Gastrocnemius medialis (tissue), 4 donors: ENCODE data around the gene VPS37D. TPM values are rescaled to one million over a fixed set of nuclear protein-coding genes. Genes with fewer than 3 reads are reported as not detected.
A peak's percentile ranks its signal among the peaks of the same experiment; 100 is the strongest.

Experiments used
- ATAC-seq, 2 donors: fragments of 150-250 bp; one replicate each; pipeline ENCODE4 v1.9.1; 2016
- DNase-seq, 2 donors: peaks; one replicate each; pipeline ENCODE4 v3.0.0-alpha.2; 2019
- H3K27ac ChIP-seq, 4 donors: fragments of 200-600 bp; sonication (generic); 1 replicate in 1 of 4; 2 replicates in 3 of 4; pipeline ENCODE4 v1.5.1; 2016 to 2018; ENCODE audit warnings: mild to moderate bottlenecking in 2 of 4, moderate library complexity in 1 of 4
- H3K27me3 ChIP-seq, 3 donors: fragments of 200-600 bp; sonication (generic) in 2 of 3; 1 replicate in 1 of 3; 2 replicates in 2 of 3; pipeline versions ENCODE4 v1.5.1 to v1.6.0; 2016 to 2019; ENCODE audit warnings: mild to moderate bottlenecking in 1 of 3, moderate library complexity in 1 of 3
- H3K36me3 ChIP-seq, 2 donors: fragments of 200-600 bp; sonication (generic) in 1 of 2; one replicate each; pipeline ENCODE4 v1.5.1; 2017 to 2018
- H3K4me1 ChIP-seq, 2 donors: fragments of 200-600 bp; sonication (generic) in 1 of 2; one replicate each; pipeline ENCODE4 v1.5.1; 2016 to 2017; ENCODE audit warnings: mild to moderate bottlenecking in 2 of 2
- H3K4me3 ChIP-seq, 4 donors: fragments of 200-600 bp; sonication (generic) in 3 of 4; 1 replicate in 1 of 4; 2 replicates in 3 of 4; pipeline ENCODE4 v1.5.1; 2016 to 2019; ENCODE audit warnings: mild to moderate bottlenecking in 2 of 4
- H3K9me3 ChIP-seq, 3 donors: fragments of 200-600 bp; sonication (generic) in 2 of 3; 1 replicate in 1 of 3; 2 replicates in 2 of 3; pipeline ENCODE4 v1.5.1; 2016 to 2019
- CTCF ChIP-seq, 5 experiments: fragments of 450-650 bp in 3 of 5; fragments of 200-600 bp in 2 of 5; sonication (generic) in 2 of 5; IDR thresholded peaks in 4 of 5; conservative IDR thresholded peaks in 1 of 5; 1 replicate in 4 of 5; 2 replicates in 1 of 5; pipeline ENCODE4 v1.5.1; 2016 to 2019; ENCODE audit warnings: antibody characterized with exemption in 5 of 5, mild to moderate bottlenecking in 3 of 5, moderate library complexity in 3 of 5
- POLR2A ChIP-seq, 2 donors: fragments of 450-650 bp; IDR thresholded peaks; one replicate each; pipeline ENCODE4 v1.6.1; 2017; ENCODE audit warnings: antibody characterized with exemption in 2 of 2, mild to moderate bottlenecking in 2 of 2, moderate library complexity in 2 of 2
- in situ Hi-C, 4 donors: fragments of 200-750 bp; cut with MboI; loops; one replicate each; pipeline versions ENCODE4 v1.15.0 to v1.8.0; 2017; ENCODE audit warnings: low sequenced_read_pairs in 4 of 4
- intact Hi-C: fragments of 100-400 bp; cut with DNase I; formaldehyde crosslinking; loops from one replicate; pipeline ENCODE4 v1.15.1; 2023; ENCODE audit warnings: low total_unique reads
- total RNA-seq, 4 donors: library from RNA; depleted of rRNA; stranded (reverse); fragments of >200 nt; gene quantifications; one replicate each; pipeline versions ENCODE4 v1.1.0 to v1.2.3, GENCODE V29; 2016

Gene VPS37D
- total RNA-seq, 4 donors from 2014 or later, result 0.64 to 2.5 (median 1.4) TPM

DNA sequence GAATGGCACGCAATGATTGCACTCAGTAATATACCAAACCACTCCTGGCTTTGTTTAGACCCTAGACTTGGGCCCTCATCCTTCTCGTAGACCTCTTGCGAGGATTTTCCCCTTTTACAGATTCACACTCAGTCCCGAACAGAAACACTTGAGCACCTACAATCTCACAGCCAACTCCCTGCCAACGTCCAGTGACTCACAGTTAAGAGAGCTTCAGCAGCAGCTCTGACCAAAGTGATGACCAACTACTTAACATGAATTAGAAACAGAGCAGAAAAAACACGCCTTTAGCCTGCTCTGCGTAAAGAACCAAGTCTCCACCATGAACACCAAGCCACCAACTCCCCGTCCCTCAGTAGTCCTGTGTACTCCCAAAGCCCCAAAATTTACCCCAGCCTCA is 13.4 kb downstream of the VPS37D start:
- Histone ChIP-seq H3K27ac (peak overlapping the region; percentile 83 to 96 (median 92)), H3K4me3 (peak overlapping the region; percentile 91 to 99 (median 94)), H3K27me3 (no peaks in the 10 kb centered on the region), H3K36me3 (no peaks in the 10 kb centered on the region), H3K9me3 (no peaks in the 10 kb centered on the region), H3K4me1 (peaks cover 36% of the 10 kb centered on the region in 2 donors)
- TF ChIP-seq POLR2A (IDR thresholded peaks at IDR 0.05) (no peak), CTCF (IDR thresholded peaks at IDR 0.05 in 4 of 5, conservative IDR thresholded peaks at IDR 0.05 in 1 of 5) (no peak)
- no peak for DNase-seq
- no peak for ATAC-seq
- intact Hi-C loops, result loop anchor here (5.0 kb wide), 2 partner anchors 36 to 69 kb away; partner anchors contain the start of gene STX1A
- in situ Hi-C loops, result no loop called here

DNA sequence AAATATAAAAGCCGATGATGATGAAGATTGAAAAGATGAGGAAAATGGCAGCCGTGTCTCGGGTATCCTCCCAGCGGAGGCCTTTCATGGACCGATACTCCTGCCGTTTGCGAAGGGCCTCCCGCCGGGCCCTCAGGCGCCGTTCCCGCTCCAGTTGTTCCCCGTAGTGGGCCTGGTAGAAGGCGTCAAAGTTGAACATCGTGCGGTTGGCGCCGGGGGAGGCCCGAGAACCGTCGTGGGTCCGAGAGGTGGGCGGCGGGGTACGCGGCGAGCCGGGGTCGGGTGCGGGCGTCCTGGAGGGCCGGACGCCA is 15.1 kb downstream of the VPS37D start:
- Histone ChIP-seq H3K27ac (peak overlapping the region; percentile 83 to 96 (median 92)), H3K4me3 (peak overlapping the region; percentile 91 to 99 (median 94)), H3K9me3 (no peaks in the 10 kb centered on the region), H3K4me1 (peaks cover 36% of the 10 kb centered on the region in 2 donors), H3K27me3 (no peaks in the 10 kb centered on the region), H3K36me3 (peaks cover 0 to 14% of the 10 kb centered on the region in 2 donors)
- in situ Hi-C loops, result no loop called here
- no peak for TF ChIP-seq POLR2A (IDR thresholded peaks at IDR 0.05)
- TF ChIP-seq CTCF (IDR thresholded peaks at IDR 0.05 in 4 of 5, conservative IDR thresholded peaks at IDR 0.05 in 1 of 5), result no peak
- ATAC-seq (peak; percentile 1 to 16), DNase-seq (no peak)
- intact Hi-C loops, result loop anchor here (2.0 to 5.0 kb wide), 3 partner anchors 35 to 70 kb away; partner anchors contain the start of genes ABHD11 and STX1A

DNA sequence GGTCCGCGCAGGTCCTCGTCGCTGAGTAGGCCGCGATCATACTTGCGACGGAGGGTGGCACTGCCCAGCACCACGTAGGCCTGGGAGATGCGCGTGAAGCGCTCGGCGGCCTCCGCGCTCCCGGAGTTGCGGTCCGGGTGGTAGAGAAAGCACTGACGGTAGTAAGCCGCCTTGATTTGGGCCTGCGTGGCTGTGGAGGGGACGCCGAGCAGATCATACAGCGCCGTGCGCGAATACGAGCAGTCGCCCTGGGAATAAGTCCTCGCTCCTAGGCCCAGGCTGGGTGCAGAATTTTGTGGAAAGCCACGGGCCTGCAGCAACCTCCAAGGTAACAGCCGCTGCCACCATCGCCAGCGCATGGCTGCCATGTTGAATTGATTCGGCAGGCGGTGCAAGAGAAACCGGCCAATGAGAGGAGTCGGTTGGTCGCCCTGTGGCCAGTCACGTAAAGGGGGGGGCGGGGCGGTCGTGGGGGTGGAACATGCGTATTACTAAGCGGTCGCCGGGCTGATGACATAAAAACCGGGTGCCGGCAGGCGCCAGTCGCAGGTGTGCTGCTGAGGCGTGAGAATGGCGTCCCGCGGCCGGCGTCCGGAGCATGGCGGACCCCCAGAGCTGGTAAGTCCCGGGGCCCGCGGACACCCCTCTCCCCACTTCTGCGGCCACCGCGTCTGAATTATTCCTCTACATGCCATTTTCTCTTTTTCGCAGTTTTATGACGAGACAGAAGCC is 15.6 kb downstream of the VPS37D start, which contains the start of the genes BUD23 and DNAJC30:
Gene BUD23, plus strand, starts transcription at position 542 of the 732 bp plus-strand sequence. Its CDS starts 29 bp downstream, at position 571.
Gene DNAJC30, minus strand, starts transcription at position 398 of the 732 bp plus-strand sequence. Its CDS starts 30 bp downstream, at position 368.
- peaks cover 0 to 19% of the 10 kb centered on the region in 2 donors for H3K36me3 ChIP-seq
- DNase-seq (peak; percentile 98), ATAC-seq (peak; percentile 98)
- intact Hi-C loops (loop anchor here (2.0 to 5.0 kb wide), 3 partner anchors 34 to 71 kb away; partner anchors contain the start of genes ABHD11 and STX1A), in situ Hi-C loops (no loop called here)
- peak in 1 of 5 experiments; percentile 27 for TF ChIP-seq CTCF (IDR thresholded peaks at IDR 0.05 in 4 of 5, conservative IDR thresholded peaks at IDR 0.05 in 1 of 5)
- TF ChIP-seq POLR2A (IDR thresholded peaks at IDR 0.05), result peak; percentile 84 to 89
- H3K27me3 ChIP-seq, result no peaks in the 10 kb centered on the region
- H3K4me3 ChIP-seq, result peak within 1 kb of the TSS; percentile 91 to 99 (median 94)
- no peaks in the 10 kb centered on the region for H3K9me3 ChIP-seq
- peak within 1 kb of the TSS; percentile 83 to 96 (median 92) for H3K27ac ChIP-seq
- peaks cover 36% of the 10 kb centered on the region in 2 donors for H3K4me1 ChIP-seq

DNA sequence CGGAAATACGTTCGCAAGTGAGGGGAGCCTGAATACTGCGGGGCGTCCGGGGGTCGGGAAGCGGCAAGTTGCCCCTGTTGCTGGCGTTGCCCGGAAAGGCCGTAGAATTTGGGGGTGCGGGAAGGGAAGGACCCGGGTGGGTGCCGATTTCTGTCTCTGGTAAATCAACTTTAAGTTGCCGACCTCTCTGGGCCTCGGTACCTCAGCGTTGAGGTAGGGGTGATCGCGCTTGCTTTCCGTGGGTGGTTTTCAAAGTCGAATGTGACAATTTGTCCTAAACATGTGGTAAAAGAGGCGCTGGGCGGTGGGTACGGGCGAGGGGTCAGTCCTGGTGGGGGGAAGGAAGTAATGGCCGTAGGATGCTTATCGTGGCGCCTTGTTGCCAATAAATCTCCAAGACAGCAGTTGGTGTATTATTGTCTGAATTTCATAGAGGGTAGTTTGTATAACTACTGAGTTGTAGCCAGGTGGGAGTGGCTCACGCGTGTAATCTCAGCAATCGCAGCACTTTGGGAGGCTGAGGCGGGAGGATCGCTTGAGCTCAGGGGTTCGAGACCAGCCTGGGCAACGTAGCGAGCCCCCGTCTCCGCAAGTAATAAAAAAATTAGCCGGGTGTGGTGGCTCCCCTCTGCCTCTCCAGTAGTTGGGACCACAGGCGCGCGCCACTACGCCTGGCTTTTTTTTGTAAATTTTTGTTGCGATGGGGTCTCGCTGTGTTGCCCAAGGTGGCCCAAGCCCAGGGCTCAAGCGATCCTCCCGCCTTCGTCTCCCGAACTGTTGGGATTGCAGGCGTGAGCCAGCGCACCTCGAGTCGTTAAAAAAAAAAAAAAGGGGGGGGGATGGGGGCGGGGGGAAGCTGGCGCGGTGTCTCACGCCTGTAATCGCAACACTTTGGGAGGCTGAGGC is 16.4 kb downstream of the VPS37D start:
- no peak for TF ChIP-seq CTCF (IDR thresholded peaks at IDR 0.05 in 4 of 5, conservative IDR thresholded peaks at IDR 0.05 in 1 of 5)
- TF ChIP-seq POLR2A (IDR thresholded peaks at IDR 0.05), result no peak
- Histone ChIP-seq H3K4me3 (peak overlapping the region; percentile 91 to 99 (median 94)), H3K4me1 (peaks cover 34 to 36% of the 10 kb centered on the region in 2 donors), H3K27me3 (no peaks in the 10 kb centered on the region), H3K9me3 (no peaks in the 10 kb centered on the region), H3K36me3 (peaks cover 0 to 27% of the 10 kb centered on the region in 2 donors), H3K27ac (peak overlapping the region; percentile 83 to 96 (median 92))
- DNase-seq (no peak), ATAC-seq (peak; percentile 3 to 5)
- in situ Hi-C loops (no loop called here), intact Hi-C loops (loop anchor here (2.0 to 5.0 kb wide), 3 partner anchors 33 to 72 kb away; partner anchors contain the start of genes ABHD11 and STX1A)
